Measurements from ENCODE around the gene ITGB1BP2. TPM values are rescaled to one million over a fixed set of nuclear protein-coding genes. Genes with fewer than 3 reads are reported as not detected.

The ITGB1BP2 gene
- total RNA-seq, 1 donor from 2014 or later, result 10.2 TPM

DNA sequence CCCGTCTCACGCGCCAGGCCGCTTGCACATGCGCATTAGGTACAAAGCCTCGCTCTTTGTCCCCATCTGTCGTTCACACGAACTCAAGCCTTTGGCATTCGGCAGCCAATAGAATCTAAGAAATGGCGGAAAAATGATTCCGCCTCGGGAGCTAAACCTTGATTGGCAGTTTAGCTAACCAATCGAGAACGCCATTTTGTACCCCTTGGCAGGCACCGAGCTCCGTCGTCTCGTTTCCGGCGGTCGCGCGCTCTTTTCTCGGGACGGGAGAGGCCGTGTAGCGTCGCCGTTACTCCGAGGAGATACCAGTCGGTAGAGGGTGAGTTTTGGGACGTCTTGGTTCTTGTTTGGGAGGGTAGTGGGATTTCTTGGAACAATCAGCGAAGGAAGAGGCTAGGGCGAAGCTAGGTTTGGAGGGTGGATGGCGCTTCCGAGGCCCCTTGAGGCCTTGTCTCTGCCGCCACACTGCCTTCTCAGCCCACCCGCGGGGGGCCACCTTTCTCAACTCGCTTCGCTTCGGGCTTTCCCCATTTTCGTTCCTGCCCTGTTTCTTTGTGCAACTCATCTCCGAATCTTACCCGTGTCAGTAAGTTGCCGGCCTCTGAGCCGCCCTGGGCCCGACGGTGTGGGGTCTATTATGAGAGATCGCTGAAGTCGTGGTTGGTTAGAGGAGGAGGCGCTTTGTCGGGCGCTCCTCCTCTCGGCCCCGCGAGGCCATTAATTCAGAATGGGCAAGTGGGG lies 18.0 kb upstream of the ITGB1BP2 start, which contains the start of gene NONO:
Gene NONO, plus strand, starts transcription at position 233 of the 741 bp plus-strand sequence. CDS start 7,003 bp downstream, outside the sequence.
- peak within 1 kb of the TSS; percentile 98 for H3K27ac Mint-ChIP-seq (ENCODE audit: unreplicated experiment)
- H3K9me3 Mint-ChIP-seq, result peaks cover 11% of the 10 kb centered on the region
- TF ChIP-seq, protein P1, sequence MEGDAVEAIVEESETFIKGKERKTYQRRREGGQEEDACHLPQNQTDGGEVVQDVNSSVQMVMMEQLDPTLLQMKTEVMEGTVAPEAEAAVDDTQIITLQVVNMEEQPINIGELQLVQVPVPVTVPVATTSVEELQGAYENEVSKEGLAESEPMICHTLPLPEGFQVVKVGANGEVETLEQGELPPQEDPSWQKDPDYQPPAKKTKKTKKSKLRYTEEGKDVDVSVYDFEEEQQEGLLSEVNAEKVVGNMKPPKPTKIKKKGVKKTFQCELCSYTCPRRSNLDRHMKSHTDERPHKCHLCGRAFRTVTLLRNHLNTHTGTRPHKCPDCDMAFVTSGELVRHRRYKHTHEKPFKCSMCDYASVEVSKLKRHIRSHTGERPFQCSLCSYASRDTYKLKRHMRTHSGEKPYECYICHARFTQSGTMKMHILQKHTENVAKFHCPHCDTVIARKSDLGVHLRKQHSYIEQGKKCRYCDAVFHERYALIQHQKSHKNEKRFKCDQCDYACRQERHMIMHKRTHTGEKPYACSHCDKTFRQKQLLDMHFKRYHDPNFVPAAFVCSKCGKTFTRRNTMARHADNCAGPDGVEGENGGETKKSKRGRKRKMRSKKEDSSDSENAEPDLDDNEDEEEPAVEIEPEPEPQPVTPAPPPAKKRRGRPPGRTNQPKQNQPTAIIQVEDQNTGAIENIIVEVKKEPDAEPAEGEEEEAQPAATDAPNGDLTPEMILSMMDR (conservative IDR thresholded peaks at IDR 0.05), result no peak
- peak within 1 kb of the TSS; percentile 99 for H3K4me3 Mint-ChIP-seq
- H3K36me3 Mint-ChIP-seq (ENCODE audit: low read depth), result peaks cover 18% of the 10 kb centered on the region
- peaks cover 27% of the 10 kb centered on the region for H3K4me1 Mint-ChIP-seq
- peaks cover 3% of the 10 kb centered on the region for H3K27me3 Mint-ChIP-seq (ENCODE audit: low read depth)
- peak; percentile 74 for DNase-seq (ENCODE audit: low read depth, low spot score)

DNA sequence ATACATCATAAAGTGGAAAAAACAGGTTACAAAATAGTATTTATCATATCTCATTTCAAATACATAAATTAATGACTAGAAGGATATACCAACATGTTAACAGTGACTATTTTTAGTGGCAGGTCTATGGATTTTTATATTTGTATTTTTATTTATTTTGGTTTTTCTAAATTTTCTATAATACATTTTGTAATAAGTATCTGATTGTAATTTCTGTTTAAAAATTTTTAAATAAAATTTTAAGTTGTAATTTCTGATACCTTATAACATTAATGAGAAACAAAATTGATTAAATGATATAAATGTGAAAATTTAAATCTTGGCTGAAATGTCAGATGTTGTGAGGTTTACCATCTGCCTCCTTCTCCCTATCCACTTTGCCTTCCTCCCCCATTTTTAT lies 15.6 kb upstream of the ITGB1BP2 start:
- Mint-ChIP-seq H3K27me3 (ENCODE audit: low read depth) (peaks cover 3% of the 10 kb centered on the region), H3K4me3 (peak overlapping the region; percentile 99), H3K9me3 (peaks cover 8% of the 10 kb centered on the region), H3K27ac (ENCODE audit: unreplicated experiment) (no peak overlapping the region), H3K4me1 (peaks cover 31% of the 10 kb centered on the region), H3K36me3 (ENCODE audit: low read depth) (peaks cover 21% of the 10 kb centered on the region)
- TF ChIP-seq, protein P1 (conservative IDR thresholded peaks at IDR 0.05), result no peak
- no peak for DNase-seq (ENCODE audit: low read depth, low spot score)

DNA sequence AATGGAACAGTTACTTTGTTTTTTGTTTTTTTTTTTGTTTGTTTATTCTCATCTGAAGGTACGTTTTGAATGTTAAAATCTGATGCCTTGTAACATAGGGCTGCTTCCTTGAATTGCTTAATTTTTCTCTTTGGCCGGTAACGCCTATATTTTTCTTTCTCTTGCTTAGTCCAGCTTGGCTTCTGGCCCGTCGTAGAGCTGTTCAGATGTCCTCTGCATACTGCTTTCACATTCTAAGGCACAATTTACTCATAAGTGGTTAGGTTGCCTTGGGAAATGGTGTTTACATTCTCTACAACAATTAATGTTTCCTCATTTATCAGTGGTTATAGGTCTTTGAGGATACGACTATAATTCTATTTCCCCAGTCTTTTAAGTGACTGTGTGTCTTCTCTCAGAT lies 10.2 kb upstream of the ITGB1BP2 start:
- Mint-ChIP-seq H3K4me1 (peaks cover 14% of the 10 kb centered on the region), H3K36me3 (ENCODE audit: low read depth) (peaks cover 19% of the 10 kb centered on the region), H3K4me3 (no peak overlapping the region), H3K9me3 (no peaks in the 10 kb centered on the region), H3K27ac (ENCODE audit: unreplicated experiment) (no peak overlapping the region), H3K27me3 (ENCODE audit: low read depth) (no peaks in the 10 kb centered on the region)
- TF ChIP-seq, protein P1 (conservative IDR thresholded peaks at IDR 0.05), result no peak
- no peak for DNase-seq (ENCODE audit: low read depth, low spot score)

DNA sequence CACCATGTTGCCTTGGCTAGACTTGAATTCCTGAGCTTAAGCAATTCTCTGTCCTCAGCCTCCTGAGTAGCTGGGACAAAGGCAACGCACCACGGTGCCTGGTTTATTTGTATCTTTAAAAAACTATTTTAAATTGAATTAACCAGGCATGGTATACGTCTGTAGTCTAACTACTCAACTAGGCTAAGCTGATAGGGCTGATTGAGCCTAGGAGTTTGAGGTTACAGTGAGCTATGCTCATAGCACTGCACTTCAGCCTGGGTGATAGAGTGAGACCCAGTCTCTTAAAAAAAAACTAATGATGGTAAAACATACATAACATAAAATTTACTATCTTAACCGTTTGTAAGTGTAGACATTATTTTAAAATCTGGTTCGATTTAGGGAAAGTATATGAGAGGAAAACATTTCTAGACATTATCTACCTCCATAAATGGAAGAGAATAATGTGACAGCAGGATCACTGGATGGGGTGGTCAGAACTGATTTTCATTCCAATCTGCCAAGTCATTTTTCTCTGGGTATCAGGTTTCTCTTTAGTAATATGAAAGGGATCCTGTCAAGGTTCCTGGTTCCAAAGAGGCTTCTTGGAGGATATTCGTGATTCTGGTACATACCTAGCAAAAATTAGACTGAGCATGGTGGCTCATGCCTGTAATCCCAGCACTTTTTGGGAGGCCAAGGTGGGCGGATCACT lies 8.7 kb upstream of the ITGB1BP2 start:
- DNase-seq (ENCODE audit: low read depth, low spot score), result no peak
- H3K27me3 Mint-ChIP-seq (ENCODE audit: low read depth), result no peaks in the 10 kb centered on the region
- H3K9me3 Mint-ChIP-seq, result no peaks in the 10 kb centered on the region
- H3K4me3 Mint-ChIP-seq, result no peak overlapping the region
- peaks cover 11% of the 10 kb centered on the region for H3K4me1 Mint-ChIP-seq
- no peak overlapping the region for H3K27ac Mint-ChIP-seq (ENCODE audit: unreplicated experiment)
- H3K36me3 Mint-ChIP-seq (ENCODE audit: low read depth), result peaks cover 30% of the 10 kb centered on the region
- TF ChIP-seq, protein P1 (conservative IDR thresholded peaks at IDR 0.05), result no peak

DNA sequence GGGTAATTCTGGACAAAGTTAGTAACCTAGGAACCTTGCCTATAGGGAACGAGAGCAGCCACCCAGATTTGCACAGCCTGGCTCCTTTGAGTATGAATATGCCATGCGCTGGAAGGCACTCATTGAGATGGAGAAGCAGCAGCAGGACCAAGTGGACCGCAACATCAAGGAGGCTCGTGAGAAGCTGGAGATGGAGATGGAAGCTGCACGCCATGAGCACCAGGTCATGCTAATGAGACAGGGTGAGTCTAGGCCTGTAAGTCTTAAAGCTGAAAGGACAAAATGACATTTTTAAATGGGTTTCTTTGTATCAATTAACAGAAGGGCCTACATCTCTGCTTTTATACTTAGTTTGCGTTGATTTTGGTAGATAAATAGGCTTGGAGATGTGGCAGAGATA lies 4.7 kb upstream of the ITGB1BP2 start:
- no peak overlapping the region for H3K27ac Mint-ChIP-seq (ENCODE audit: unreplicated experiment)
- H3K9me3 Mint-ChIP-seq, result no peaks in the 10 kb centered on the region
- DNase-seq (ENCODE audit: low read depth, low spot score), result no peak
- H3K4me1 Mint-ChIP-seq, result peaks cover 6% of the 10 kb centered on the region
- TF ChIP-seq, protein P1 (conservative IDR thresholded peaks at IDR 0.05), result no peak
- H3K36me3 Mint-ChIP-seq (ENCODE audit: low read depth), result peaks cover 45% of the 10 kb centered on the region
- H3K4me3 Mint-ChIP-seq, result no peak overlapping the region
- H3K27me3 Mint-ChIP-seq (ENCODE audit: low read depth), result no peaks in the 10 kb centered on the region

Data from neural crest cell (in vitro differentiated cells).